T1000 (cell line): ENCODE results near the gene BBS9.
"Not testable (repeated sequence)": the region's sequence is repeated elsewhere in the genome, so short reads cannot be mapped to it uniquely, and the experiment has no call there.

ENCODE experiments used
- DNase-seq: peaks from one replicate; lab custom pipeline; 2025; ENCODE audit warnings: mixed read lengths; lab: John Stamatoyannopoulos, UW

BBS9 gene

GRCh38 chr7:33432821-33433220 lies 303.5 kb downstream of the BBS9 start:
- DNase-seq, result no peak

GRCh38 chr7:33433357-33433756 lies 304.0 kb downstream of the BBS9 start:
- DNase-seq, result no peak

DNA sequence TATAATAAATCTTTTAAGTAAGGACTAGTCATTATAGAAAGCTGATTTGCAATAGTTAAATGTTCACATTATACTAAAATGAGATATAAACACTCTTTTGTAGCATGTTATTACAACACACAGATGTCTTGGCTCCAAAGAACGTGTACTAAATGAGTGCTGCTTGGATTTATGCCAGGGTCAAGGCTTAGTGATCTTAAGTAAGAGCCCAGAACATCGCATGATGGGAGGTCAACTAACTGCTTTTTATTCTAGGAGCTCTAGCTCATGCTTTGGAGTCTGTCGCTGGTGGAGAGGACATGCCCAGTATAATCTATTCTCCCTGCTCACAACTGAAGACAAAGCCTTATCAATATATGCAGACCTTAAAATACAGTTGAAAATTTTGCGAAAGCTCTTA lies 315.1 kb downstream of the BBS9 start:
- DNase-seq, result no peak

DNA sequence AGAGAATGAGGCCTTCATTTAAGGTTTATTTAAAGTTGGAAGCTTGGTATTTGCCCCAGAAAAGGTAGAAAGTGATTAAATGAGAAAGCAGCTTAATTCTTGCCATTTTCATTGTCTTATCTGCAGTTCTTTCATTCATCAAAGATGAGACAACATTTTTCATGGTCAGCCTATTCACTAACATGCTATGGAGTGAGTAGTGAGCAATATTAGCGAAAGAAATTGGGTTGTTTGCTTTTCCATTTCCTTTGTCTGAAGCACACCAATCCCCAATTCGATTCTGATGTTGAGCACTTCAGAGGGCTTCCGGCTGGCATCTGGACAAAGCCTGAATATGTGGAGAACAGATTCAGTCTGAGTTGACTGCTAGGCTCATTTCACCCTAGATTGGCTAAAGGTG lies 317.2 kb downstream of the BBS9 start:
- DNase-seq, result no peak

DNA sequence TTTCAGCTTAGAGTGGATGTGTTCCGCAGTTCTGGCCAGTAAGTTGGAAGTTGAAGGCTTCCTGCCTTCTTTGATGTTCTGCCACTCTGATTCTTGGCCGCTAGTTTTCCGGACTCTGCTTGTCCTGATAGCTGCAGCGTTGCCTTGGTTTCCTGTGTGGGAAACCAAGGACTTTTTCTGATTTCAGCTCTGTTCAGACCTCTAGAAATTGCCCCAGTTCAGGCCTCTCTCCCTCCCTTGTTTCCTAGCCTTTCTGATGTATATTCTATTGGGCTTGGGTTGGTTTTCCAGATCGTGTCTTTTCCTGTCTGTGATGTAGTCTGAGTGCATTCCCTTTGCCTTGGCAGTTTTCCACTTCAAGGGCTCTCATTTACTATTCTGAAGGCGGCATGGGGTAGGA lies 318.7 kb downstream of the BBS9 start:
- no peak for DNase-seq

GRCh38 chr7:33449847-33450246 lies 320.5 kb downstream of the BBS9 start:
- no peak for DNase-seq

- DNase-seq, result no peak
Measured at GRCh38 chr7:33452805-33453502, 323.6 kb downstream of the BBS9 start.

DNA sequence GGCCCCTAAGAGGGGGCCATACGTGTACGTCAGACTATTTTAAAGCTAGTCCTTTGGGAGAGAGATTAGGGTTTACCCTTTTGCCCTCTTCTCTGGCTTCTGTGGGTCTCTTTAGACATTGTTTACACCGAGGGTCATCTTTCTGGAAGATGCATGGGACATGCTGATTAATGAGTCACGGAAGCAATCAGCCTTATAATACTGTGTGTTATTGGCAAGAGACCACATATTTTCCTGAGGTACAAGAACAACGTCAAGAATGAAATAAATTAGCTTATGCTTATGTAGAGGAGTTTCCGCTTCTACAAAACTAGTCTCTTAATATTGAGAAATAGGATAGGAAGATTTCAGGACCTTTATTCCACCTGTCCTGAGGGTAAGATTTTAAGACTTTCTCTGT lies 327.7 kb downstream of the BBS9 start:
- DNase-seq, result no peak

DNA sequence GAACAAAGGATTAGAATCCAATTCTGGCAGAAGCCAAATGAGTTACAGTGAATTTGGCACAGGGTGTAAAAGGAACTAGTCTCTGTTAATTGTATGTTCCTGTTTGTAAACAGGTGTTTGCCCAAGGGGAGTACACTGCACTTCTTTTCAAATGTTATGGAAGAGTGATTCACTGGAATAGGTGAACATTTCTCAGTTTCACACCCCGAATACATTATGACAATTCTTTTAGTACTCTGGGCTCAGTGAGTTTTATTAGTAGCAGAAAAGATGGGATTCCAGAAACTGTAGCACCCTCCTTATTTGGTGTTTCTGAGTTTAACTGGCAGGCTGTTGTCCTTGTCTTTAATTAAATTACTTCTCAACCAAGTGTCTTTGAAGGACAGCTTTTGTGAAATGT lies 329.2 kb downstream of the BBS9 start:
- DNase-seq, result no peak

GRCh38 chr7:33459340-33459751 lies 330.0 kb downstream of the BBS9 start:
- no peak for DNase-seq

GRCh38 chr7:33463131-33463530 lies 333.8 kb downstream of the BBS9 start:
- no peak for DNase-seq

DNA sequence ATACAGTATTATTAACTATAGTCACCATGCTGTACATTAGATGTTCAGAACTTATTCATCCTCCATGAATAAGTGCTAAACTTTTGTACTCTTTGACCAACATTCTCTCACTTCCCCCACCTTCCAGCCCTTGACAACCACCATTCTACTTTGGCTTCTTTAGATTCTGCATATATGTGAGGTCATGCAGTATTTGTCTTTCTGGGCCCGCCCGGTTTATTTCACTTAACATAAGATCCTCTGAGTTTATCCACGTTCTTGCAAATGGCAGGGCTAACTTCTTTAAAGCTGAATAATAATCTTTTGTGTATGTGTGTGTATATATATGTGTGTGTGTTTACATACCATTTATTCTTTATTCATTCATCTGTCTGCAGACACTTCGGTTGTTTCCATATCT lies 336.8 kb downstream of the BBS9 start:
- DNase-seq, result no peak

- no peak for DNase-seq
Measured at GRCh38 chr7:33471636-33472242, 342.4 kb downstream of the BBS9 start.

DNA sequence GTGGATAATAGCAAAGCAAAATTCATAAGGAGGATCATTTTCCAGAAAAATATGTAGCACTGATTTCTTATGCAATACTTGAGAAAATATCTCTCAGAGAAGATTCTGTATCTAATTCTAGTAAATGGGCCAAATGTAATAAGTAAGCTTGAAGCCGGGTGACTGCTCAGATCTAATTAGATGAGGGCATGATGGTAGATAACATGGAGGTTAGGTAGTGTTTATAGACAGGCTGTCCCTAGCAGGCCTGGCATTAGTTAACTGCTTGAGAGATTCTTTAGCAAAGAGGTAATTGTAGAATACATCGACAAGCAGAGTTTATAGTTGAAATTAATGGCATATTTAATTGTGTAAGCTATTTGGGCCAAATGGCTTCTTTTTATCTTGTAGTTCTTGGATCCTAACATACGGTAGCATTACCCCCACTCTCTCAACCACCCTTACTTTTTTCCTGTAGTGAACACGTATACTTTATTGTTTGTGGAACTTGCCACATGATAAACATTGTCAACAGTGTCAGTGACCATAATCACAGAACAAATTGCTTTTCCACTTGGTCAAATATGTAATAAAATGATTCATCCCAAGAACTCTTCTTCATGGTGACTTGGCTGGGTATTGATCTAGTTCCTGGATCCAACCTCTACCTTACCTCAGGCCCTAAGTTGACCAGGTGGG lies 343.1 kb downstream of the BBS9 start:
- DNase-seq, result no peak

GRCh38 chr7:33477719-33478480 lies 348.5 kb downstream of the BBS9 start:
- DNase-seq, result no peak

- not testable (repeated sequence) for DNase-seq
Measured at GRCh38 chr7:33484476-33484875, 355.1 kb downstream of the BBS9 start.

GRCh38 chr7:33485747-33486493 lies 356.6 kb downstream of the BBS9 start:
- no peak for DNase-seq

DNA sequence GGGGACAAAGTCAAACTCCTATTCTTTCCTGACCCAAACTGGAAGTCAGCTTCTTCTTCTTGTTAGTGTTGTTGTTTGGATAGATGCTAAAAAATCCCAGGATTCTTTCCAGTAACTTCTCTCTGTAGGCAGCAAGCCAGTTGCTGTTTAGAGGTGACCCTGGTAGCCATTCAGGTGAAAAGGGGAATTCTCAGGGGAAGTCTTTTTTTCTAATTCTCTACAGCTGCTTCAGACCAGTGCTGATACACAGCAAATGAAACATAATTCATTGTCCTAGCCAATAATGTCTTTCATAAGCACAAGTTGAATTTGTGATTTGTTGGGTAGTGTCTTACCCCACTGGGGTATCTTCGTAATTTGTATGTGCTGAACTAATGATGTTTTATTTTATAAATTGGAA lies 357.3 kb downstream of the BBS9 start:
- DNase-seq, result no peak

GRCh38 chr7:33487998-33488682 lies 358.8 kb downstream of the BBS9 start:
- DNase-seq, result no peak

- DNase-seq, result no peak
Measured at GRCh38 chr7:33494474-33494873, 365.1 kb downstream of the BBS9 start.

DNA sequence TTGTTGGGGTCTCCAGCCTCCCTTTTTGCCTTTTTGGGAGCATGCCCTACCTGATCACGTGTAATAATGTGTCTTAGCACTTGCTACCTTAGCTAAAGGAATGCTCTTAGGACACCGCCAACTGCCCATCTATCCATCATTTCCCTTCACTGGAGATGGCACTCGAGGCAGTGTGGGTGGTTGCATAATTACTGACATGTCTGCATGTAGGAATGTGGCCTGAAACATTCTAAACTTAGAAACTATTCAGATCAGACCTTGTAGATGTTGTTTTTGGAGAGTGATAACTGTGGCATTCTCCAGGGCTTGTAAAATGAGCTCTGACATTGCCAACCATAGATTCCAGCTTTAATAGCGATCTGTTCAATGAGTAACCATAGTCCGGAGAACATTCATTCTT lies 365.8 kb downstream of the BBS9 start:
- DNase-seq, result peak; percentile 28
